Measurements from ENCODE around the gene PPCDC. TPM values are rescaled to one million over a fixed set of nuclear protein-coding genes. Genes with fewer than 3 reads are reported as not detected.

PPCDC gene
- total RNA-seq, 1 donor from 2014 or later, result 7.5 TPM

Other genes with a start within 250 kb of the PPCDC start
- 20.1 and 21.0 TPM in 2 replicates for gene CSK, start 241.5 kb upstream of the PPCDC start, total RNA-seq
- not detected in 2 replicates for gene LMAN1L, start 210.8 kb upstream of the PPCDC start, total RNA-seq
- not detected in 2 replicates for gene CPLX3, start 197.0 kb upstream of the PPCDC start, total RNA-seq
- 75.0 and 80.5 TPM in 2 replicates for gene ULK3, start 180.4 kb upstream of the PPCDC start, total RNA-seq
- gene SCAMP2, start 150.2 kb upstream of the PPCDC start, total RNA-seq, result 59.2 and 77.2 TPM in 2 replicates
- gene MPI, start 133.5 kb upstream of the PPCDC start, total RNA-seq, result 334 and 342 TPM in 2 replicates
- 111 and 113 TPM in 2 replicates for gene FAM219B, start 116.7 kb upstream of the PPCDC start, total RNA-seq
- gene COX5A, start 85.5 kb upstream of the PPCDC start, total RNA-seq, result 140 and 153 TPM in 2 replicates
- gene RPP25, start 66.8 kb upstream of the PPCDC start, total RNA-seq, result 2.6 and 3.2 TPM in 2 replicates
- gene SCAMP5, start 28.0 kb upstream of the PPCDC start, total RNA-seq, result 0.56 and 1.6 TPM in 2 replicates
- 3.4 and 3.5 TPM in 2 replicates for gene C15orf39, start 178.3 kb downstream of the PPCDC start, total RNA-seq
- gene GOLGA6C, start 234.7 kb downstream of the PPCDC start, total RNA-seq, result not detected in 2 replicates